CD1c-positive myeloid dendritic cell (primary cell): ENCODE measurements around the gene CUL4A.
"Not testable (repeated sequence)": the region's sequence is repeated elsewhere in the genome, so short reads cannot be mapped to it uniquely, and the experiment has no call there.

Experiments
- DNase-seq: peaks from one replicate; pipeline ENCODE4 v3.0.0-alpha.2; 2016; ENCODE audit errors: extremely low spot score

CUL4A gene

DNA sequence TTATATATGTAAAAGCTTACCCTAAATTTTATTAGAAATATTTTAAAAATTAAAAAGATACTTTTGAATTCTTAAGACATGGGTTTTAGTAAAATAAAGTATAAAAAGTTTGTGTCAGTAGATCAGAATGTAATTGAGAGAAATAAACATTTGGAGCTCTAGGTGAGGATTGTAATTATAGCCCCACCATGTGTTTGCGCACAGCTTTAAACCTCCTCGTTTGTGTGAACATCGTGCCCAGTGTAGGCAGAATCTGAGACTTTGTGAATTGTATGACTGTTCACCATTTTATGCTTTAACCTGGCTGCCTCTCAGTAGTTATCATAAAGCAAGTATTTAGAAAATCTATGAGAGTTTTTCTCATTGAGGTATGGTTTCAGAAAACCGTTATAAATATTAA, 29.1 kb downstream of the CUL4A start:
- no peak for DNase-seq

DNA sequence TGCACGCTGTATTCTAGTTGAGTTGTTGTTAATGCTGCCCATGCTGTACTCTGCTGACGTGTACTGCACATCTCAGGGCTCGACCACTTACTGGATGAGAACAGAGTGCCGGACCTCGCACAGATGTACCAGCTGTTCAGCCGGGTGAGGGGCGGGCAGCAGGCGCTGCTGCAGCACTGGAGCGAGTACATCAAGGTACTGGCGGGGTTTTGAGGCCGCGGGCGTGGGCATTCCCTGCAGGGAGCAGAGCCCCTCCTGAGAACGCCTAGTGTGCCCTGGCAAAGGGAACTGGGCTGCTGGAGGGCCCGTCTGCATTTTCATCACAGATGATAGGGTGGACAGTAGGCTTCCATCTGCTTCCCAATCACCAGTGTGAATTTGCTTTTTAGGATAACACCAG, 29.9 kb downstream of the CUL4A start:
- no peak for DNase-seq

DNA sequence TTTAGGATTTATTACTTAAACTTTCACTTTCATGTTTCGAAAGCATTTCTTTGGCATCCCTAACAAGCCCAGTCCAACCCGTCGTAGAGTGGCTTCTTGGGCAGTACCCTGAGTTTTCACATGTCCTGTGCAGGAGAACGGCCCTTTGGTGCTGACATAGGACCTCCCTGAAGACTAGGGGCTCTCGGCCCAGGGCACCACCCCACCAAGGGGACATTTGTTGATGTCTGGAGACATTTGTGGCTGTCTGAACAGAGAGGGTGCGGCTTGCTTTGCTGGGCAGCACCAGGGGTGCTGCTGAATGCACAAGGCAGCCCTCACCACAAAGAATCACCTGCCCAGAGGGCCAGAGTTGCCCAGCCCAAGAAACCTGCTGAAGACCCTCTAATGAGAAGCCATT, 30.6 kb downstream of the CUL4A start:
- no peak for DNase-seq

DNA sequence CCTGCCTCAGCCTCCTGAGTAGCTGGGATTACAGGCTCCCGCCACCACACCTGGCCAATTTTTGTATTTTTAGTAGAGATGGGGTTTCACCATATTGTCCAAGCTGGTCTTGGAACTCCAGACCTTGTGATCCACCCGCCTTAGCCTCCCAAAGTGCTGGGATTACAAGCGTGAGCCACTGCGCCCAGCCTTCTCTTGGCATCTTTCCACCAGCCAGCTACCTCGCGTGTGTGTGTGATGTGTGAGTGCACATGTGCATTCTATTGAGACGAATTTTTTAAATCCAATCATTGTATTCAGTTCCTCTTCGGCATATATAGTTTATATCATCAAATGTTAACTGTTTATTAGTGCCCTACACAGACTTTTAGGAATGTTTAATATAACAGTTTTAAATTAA, 32.2 kb downstream of the CUL4A start:
- not testable (repeated sequence) for DNase-seq

DNA sequence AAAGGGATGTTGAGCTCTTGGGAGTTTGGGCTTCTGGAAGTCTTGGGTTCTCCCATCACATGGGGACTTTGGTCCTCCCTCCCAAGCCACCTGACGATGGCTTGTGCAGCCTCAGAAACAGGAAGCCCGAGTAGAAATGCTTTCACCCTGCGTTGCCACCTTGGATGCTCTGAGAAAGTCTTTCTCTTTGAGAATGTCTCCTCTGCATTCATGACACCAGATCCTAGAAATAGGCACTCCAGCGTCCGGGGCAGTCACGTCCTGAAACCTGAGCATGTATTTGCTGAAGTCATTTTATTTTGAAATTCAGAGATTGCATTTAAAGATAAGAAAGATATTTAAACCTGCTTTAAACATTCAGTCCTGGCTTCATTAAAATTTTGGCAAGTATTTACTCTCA, 34.4 kb downstream of the CUL4A start:
- DNase-seq, result no peak

DNA sequence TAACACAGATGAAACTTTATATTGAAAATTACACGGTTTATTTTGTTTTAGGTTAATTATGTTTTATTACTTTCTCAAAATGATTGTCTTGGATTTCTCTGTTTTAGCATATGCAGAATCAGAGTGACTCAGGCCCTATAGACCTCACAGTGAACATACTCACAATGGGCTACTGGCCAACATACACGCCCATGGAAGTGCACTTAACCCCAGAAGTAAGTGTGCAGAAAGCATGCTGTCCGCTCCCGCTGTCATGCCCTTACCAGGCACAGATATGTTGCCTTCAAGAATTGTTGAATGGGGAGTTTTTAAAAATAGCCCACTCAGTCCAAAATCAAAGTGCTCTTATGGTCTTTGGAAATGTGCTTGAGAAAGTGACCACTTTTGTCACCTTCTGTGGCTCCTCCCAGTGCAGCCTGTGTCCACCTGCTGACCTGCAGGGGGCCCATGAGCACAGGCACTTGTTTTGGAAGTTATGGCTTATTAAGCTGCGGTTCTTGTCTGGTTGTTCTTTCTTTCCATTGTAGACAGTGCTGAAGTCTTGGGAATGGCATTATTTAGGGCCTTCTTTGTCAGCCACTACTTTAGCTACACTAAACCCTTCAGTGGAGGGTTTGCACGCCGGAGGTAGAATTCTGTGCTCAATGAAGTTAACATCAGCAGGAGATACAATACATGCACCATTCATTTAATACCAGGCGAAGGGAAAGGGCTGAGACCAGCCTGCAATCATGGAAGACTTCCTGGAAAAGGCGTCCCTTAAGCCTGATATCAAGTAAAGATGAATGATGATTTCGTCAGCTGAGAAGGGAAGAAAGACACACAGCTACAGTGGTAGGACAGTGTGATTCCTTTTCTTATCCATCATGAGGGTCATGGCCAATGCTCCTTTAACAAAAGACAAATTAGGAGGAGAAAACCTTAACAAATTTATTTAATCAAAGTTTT, 36.7 kb downstream of the CUL4A start:
- DNase-seq, result peak; percentile 16

DNA sequence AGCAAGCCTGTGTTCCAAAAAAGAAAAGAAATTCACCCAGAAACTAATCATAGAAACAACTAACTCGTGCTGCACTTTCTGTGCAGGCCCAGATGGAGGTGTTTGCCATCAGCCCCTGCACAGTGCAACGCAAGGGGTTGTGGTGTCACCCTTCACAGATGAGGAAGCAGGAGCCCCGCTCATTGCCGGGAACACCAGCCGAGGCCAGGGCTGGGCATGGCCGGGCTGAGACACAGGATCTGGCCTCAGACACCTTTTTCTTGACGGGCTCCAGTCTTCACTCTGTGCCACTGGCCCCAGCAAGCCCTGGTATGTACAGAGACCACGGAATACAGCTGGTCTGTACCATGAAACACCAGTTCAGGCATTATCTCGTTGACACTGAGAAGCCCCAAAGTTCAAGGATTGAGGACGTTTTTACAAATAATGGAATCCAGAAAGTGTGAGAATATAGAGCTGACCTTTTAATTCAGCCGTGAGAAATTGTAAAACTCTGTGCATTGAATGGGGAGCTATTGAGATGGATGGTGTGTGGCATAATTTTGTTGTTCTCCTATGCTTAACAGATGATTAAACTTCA, 43.2 kb downstream of the CUL4A start:
- no peak for DNase-seq

DNA sequence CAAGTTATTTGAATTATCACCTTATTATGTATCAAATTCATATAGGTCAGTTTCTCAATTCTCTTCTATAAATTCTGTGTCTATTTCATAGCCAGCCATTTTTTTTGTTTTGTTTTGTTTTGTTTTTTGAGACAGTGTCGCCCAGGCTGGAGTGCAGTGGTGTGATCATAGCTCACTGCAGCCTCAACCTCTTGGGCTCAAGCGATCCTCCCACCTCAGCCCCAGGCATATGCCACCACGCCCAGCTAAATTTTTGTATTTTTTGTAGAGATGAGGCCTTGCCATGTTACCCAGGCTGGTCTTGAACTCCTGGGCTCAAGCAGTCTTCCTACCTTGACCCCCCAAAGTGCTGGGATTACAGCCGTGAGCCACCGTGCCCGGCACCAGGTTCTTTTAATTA, 48.5 kb downstream of the CUL4A start:
- not testable (repeated sequence) for DNase-seq

DNA sequence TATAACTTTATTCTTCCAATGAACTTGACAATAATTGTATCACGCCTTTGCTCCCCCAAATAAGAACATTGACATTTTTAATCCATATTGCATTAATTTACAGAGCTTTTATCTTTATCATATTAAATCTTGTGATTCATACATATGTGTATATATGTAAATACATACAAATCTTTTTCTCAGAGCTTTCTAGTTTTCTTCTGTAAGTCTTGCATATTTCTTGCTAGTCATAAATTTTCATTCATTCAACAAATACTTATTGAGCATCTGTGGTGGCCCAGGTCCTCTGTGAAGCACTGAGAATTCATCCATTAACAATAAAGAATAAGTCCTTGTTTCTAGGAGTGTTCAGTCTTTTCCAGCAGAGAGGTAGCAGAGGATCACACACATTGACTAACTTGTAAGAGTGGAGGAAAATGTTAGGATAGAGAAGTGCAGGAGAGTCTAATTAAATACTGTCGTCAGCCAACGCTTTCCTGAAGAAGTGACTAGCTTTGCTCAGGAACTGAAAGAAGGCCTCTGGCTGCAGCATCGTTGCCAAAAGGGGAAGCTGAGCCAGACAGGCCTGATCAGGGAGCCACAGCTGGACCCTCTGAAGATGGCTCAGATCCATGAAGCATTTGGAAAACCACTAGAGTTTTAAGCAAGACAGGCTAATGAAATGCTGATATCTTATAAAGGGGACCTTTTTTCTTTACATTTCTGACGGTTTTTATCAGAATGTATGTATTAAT, 49.1 kb downstream of the CUL4A start:
- peak; percentile 81 for DNase-seq

DNA sequence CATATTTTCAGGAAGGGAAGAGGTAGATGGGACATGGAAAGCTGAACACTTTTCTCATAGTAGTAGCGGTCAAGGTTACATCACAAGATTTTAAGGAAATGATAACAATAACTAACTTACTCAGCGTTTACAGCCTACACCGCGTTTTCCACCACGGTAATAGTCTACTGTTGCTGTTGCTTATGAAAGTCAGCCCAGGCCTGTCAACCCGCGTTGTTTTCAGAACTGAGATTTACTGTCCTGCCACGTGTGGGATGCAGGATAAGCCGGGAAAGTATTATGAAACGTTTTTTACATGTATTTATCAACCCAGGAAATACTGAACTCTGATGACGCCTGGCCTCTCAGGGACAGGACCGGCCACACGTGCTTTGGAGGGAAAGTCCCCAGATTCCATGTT, 51.6 kb downstream of the CUL4A start:
- DNase-seq, result peak; percentile 84

DNA sequence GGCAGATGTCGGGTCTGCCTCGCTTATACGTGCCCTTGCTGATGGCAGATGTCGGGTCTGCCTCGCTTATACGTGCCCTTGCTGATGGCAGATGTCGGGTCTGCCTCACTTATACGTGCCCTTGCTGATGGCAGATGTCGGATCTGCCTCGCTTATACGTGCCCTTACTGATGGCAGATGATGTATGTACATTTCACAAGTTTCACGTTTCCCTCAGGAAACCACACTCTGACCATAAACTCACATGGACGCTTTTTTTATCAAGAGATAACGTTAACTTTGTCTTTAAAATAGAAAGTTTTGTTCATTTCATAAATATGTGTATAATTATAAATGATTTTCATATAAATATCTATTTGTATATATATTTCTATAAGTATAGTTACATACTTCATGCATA, 53.6 kb downstream of the CUL4A start:
- not testable (repeated sequence) for DNase-seq

DNA sequence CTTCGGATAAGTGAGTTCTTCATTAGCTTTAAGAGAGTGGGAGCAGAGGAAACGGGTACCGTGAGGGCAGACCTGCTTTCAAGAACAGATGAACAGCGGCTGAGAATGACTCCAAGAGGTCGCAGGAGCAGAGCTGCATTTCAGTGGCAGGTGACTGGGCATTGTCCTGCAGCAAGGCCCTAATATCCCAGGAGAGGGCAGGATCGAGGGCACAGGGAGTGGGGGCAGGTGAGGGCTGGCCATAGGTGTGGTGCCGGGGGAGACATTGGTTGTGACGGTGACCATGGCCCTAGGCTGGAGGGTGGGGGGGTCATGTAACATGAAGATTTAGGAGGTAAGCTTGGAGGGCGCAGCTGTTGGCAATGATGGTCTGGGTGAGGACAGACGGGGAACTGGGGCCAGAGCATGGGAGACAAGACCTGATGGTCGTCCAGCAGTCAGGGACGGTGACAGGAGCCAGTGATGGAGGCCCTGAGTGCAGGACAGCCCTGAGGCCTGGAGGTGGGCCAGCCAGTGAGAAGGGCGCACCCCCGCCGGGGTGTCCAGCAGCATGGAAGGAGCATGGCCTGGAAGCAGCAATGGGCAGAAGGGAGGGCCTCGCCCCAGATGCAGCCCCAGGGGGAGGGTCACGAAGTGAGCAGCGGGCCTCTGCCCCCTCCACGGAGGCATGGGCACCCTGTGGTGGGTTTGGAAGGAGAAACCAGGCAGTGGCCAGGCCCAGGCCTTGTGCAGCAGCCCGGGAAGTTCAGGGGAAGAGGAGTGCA, 58.4 kb downstream of the CUL4A start:
- DNase-seq, result no peak

DNA sequence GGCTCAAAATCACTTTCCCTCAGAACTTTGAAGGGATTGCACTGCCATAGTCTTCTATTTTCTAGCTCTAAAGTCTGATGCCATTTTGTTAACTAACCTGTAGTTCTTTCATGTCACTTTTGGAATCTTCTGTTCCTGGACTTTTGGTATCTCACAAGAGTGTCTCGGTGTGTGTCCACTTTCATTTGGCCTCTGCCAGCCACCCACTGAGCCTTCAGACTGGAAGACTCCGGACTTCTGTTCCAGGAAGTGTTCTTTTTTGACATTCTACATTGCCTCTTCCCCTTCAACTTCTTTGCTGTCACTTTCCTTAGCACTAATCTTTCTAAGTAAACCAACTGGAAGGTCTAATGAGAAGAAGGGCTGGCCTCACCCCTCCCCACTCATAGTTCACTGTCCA, 62.6 kb downstream of the CUL4A start:
- peak; percentile 61 for DNase-seq

DNA sequence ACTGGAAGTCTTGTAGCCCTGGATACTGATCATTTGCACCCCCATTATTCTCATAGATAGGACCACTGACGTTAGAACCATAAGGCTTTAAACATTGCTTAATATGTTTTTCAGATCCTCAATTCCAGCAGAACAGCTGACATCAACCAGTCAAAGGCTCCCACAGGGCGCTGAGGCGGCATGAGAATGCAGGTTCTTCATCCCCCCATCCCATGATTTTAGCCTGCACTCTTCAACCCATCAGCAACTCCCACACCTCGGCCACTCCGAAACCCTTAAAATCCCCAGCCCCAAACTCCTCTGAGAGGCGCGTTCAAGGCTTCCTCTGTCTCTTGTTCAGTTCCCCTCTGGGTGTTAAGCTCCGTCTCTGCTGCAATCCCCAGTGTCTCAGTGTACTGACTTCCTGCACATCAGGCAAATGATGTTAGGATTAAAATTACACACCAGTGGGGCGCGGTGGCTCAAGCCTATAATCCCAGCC, 63.3 kb downstream of the CUL4A start:
- DNase-seq, result peak; percentile 96

DNA sequence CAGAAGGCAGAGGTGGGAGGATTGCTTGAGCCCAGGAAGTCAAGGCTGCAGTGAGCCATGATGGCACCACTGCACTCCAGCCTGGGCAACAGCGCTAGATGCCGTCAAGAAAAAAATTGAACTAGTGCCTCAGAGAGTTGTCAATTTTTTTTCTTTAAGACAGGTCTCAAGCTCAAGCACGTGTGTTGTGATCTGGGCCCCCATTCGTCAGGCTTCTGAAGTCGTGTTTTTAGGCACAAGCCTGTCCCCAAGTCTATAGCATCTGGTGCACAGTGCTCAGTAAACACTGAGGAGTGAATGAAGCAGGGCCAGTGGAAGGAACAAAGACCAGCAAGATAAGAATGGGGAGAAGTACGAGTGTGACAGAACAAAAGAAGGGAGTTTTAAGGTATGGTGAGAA, 63.9 kb downstream of the CUL4A start:
- DNase-seq, result peak; percentile 26

DNA sequence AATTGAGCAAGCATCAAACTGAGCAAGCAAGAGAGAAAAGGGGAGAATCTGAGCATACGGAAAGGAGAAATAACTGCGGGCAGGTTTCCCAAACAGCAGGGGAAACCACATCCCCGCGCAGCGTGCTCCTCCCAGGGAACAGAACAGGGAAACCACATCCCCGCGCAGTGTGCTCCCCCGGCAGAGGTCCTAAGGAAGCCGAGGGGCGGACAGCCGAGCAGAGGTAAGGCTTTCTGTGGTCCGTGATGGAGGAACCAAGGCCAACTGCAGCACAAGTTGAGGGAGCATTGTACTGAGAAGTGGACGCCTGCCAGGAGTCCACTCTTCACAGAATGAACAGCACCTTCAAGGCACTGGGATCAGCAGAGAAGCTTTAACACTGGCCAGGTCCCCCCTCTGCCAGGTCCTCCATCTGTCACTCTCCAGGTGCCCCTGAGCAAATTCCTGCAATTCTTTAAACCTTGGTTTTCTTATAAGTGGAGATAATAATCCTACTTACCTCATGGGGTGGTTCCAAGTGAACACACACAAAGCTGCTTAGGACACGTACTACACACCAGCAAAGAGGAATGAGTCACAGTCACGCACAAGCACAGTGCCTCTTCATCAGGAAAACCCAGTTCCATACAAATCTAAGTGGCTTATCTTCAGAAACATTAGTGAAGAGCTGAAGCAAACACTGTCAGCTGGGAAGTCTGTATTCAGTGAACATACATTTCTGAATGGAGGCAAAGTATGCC, 64.6 kb downstream of the CUL4A start:
- peak; percentile 72 for DNase-seq

DNA sequence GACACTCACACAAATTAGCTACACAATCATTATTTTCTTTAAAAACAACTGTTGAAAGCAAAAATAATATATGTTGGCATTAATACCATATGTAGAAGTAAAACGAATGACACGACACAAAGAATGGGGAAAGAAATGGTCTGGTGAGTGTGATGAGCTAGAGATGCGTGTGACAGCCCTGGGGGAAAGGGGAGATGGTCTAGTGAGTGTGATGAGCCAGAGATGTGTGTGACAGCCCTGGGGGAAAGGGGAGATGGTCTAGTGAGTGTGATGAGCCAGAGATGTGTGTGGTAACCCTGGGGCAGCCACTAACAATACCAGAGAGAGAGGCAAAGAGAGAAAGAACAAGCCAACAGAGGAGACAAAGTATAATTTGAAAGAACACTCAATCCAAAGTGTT, 65.3 kb downstream of the CUL4A start:
- DNase-seq, result peak; percentile 21

DNA sequence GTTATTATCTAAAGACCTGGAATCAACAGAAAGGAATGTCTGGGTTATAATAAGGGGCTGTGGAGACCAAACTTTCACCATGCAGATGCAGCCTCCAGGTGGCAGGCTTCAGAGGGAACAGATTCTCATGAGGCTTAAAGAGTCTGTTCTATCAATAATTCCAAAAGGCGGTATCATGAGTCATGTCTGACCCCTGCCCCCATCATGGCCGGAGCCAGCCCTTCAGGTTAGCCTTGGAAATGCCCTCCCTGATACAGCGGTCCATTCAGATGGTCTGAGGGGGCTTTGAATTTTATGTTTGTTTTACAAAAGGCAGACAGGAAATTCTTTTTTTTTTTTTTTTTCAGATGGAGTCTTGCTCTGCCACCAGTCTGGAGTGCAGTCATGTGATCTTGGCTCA, 66.0 kb downstream of the CUL4A start:
- DNase-seq, result peak; percentile 24

DNA sequence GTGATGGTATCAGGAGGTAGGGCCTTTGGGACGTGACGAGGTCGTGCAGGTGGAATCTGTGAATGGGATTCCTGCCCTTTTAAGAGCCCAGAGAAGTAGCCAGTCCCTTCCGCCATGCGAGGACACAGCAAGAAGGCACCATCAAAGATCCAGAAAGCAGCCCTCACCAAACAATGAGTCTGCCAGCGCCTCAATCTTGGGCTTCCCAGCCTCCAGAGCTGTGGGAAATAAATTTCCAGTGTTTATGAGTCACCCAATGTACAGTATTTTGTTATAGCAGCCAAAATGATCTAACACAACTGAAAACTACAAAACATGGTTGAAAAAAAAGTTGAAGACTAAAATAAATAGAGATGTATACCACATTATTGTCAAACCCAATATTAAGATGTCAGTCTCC, 70.7 kb downstream of the CUL4A start:
- DNase-seq, result no peak

DNA sequence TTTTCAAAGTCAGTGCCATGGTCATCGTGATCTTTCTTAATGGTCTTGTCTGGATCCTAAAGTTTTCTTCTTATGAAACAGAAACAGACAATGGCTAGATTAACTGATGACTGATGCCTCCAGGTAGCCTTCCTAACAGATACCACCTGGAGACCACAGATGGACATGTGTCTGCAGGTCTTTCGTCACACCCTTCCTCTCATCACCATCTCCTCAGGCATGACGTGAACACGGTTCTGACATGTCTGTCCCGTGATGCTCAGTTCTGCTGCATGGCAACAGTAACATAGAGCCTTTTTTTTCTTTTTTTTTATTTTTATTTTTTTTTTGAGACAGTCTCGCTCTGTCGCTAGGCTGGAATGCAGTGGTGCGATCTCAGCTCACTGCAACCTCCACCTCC, 74.5 kb downstream of the CUL4A start:
- DNase-seq, result no peak

DNA sequence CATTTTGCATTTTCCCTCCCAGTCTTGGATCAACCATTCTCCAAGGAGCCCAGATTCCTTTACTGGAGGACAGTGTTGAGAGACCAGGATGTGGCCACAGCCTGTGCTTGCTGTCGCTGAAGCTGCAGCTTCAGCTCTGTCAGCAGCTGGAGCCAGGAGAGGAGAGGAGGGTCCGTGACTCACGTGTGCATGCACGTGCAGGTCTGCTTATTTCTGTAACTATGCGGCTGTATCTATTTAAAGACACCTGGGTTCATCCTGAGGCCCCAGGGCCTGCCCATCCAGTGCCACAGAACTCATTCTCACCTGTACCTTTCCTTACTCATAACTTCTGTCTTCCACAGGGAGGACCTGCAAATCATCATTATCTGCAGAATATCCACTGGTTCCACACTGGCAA, 79.5 kb downstream of the CUL4A start:
- DNase-seq, result no peak
